Endothelial cell of umbilical vein (primary cell): Measurements from ENCODE around the gene WAC. TPM values are rescaled to one million over a fixed set of nuclear protein-coding genes. Genes with fewer than 3 reads are reported as not detected.

Source experiments
- BruUV-seq: library from RNA; stranded (reverse); fragments of 400-500 nt; replicated peaks from 2 replicates; lab custom pipeline; 2021; lab: Mats Ljungman, UMichigan
- CTCF ChIA-PET: fragments of 300-600, 350-600 bp; sonication (Branson Sonifier 250); formaldehyde crosslinking; loops from one replicate; lab custom pipeline; 2021; ENCODE audit warnings: antibody characterized with exemption, inconsistent platforms; lab: Charles Lee
- POLR2A ChIA-PET: fragments of 300-600, 350-600 bp; sonication (Branson Sonifier 250); formaldehyde crosslinking; loops from one replicate; lab custom pipeline; 2021; ENCODE audit warnings: antibody characterized with exemption, inconsistent platforms; lab: Charles Lee
- DNase-seq: peaks from one replicate; pipeline ENCODE4 v3.0.0-alpha.2; 2011; ENCODE audit warnings: low read depth, low spot score
- FAIRE-seq: peaks from 2 replicates; lab custom pipeline; 2011; peaks lifted over from hg19 to GRCh38; lab: Jason Lieb, UNC
- H2AFZ ChIP-seq: 2 replicates; pipeline ENCODE4 v1.6.0; 2012; ENCODE audit warnings: low read depth, low read length, control low read depth, inconsistent platforms
- H3K27ac ChIP-seq: 2 replicates; pipeline ENCODE4 v1.5.1; 2011; ENCODE audit warnings: low read depth, mild to moderate bottlenecking, control low read depth, low read length, moderate library complexity; ENCODE audit not compliant: insufficient read depth
- H3K27me3 ChIP-seq, 2 experiments: 2 replicates each; pipeline versions ENCODE4 v1.6.0 to v1.6.1; 2011; ENCODE audit warnings: low read length in 2 of 2, mixed read lengths in 1 of 2; ENCODE audit not compliant: control insufficient read depth in 2 of 2, insufficient read depth in 2 of 2
- H3K36me3 ChIP-seq, 2 experiments: 2 replicates in 1 of 2; 3 replicates in 1 of 2; pipeline ENCODE4 v1.5.1; 2011; ENCODE audit warnings: low read length in 2 of 2, mild to moderate bottlenecking in 1 of 2, moderate library complexity in 1 of 2; ENCODE audit not compliant: control insufficient read depth in 2 of 2, insufficient read depth in 2 of 2; ENCODE audit errors: extremely low read depth in 1 of 2
- H3K4me1 ChIP-seq: 3 replicates; pipeline ENCODE4 v1.5.1; 2011; ENCODE audit warnings: mild to moderate bottlenecking, low read length; ENCODE audit not compliant: control insufficient read depth, insufficient read depth; ENCODE audit errors: extremely low read depth
- H3K4me2 ChIP-seq: 2 replicates; pipeline ENCODE4 v1.6.1; 2011; ENCODE audit warnings: low read length, control low read depth, mixed read lengths; ENCODE audit not compliant: insufficient read depth
- H3K4me3 ChIP-seq, 3 experiments: fragments of 200-600 bp in 1 of 3; sonication (generic), shearing (Covaris generic) in 1 of 3; replicated peaks in 1 of 3; 2 replicates each; pipeline ENCODE4 v1.5.1; 2011 to 2016; ENCODE audit warnings: control low read depth in 3 of 3, low read length in 3 of 3, mild to moderate bottlenecking in 2 of 3, inconsistent platforms in 1 of 3, low read depth in 1 of 3, moderate library complexity in 1 of 3; ENCODE audit not compliant: insufficient read depth in 1 of 3
- H3K79me2 ChIP-seq: 2 replicates; pipeline ENCODE4 v1.6.0; 2012; ENCODE audit warnings: low read length, inconsistent platforms; ENCODE audit not compliant: control insufficient read depth, insufficient read depth
- H3K9ac ChIP-seq: replicated peaks from 2 replicates; pipeline ENCODE3; 2011; ENCODE audit warnings: low read length, control low read depth; ENCODE audit not compliant: insufficient read depth; ENCODE audit errors: extremely low read depth
- H3K9me1 ChIP-seq: replicated peaks from 3 replicates; pipeline ENCODE4 v1.6.0; 2011; ENCODE audit warnings: mild to moderate bottlenecking, low read length; ENCODE audit not compliant: control insufficient read depth, insufficient read depth; ENCODE audit errors: extremely low read depth
- H3K9me3 ChIP-seq: replicated peaks from 2 replicates; pipeline ENCODE4 v1.5.1; 2012; ENCODE audit warnings: low read length, inconsistent platforms; ENCODE audit not compliant: control insufficient read depth, insufficient read depth
- H4K20me1 ChIP-seq: replicated peaks from 2 replicates; pipeline ENCODE3; 2011; ENCODE audit warnings: mild to moderate bottlenecking, low read length; ENCODE audit not compliant: control insufficient read depth, insufficient read depth; ENCODE audit errors: extremely low read depth
- CTCF ChIP-seq, 2 donors: IDR thresholded peaks; 1 replicate in 1 of 2; 2 replicates in 1 of 2; pipeline ENCODE4 v1.5.1; 2011; ENCODE audit warnings: low read length in 2 of 2, mild to moderate bottlenecking in 2 of 2, moderate library complexity in 2 of 2, control low read depth in 1 of 2, inconsistent platforms in 1 of 2, low read depth in 1 of 2; ENCODE audit not compliant: insufficient read depth in 1 of 2; ENCODE audit errors: extremely low read depth in 1 of 2
- EZH2 ChIP-seq: IDR thresholded peaks from 2 replicates; pipeline ENCODE4 v1.6.1; 2012; ENCODE audit warnings: borderline replicate concordance, low read depth, mild to moderate bottlenecking, moderate library complexity, low read length, inconsistent platforms; ENCODE audit not compliant: severe bottlenecking
- FOS ChIP-seq: IDR thresholded peaks from 2 replicates; pipeline ENCODE4 v1.6.1; 2011; ENCODE audit warnings: mild to moderate bottlenecking, low read length, moderate library complexity, borderline replicate concordance; ENCODE audit not compliant: insufficient read depth
- GATA2 ChIP-seq: IDR thresholded peaks from 2 replicates; pipeline ENCODE4 v1.7.0; 2011; ENCODE audit warnings: low read depth, mild to moderate bottlenecking, moderate library complexity, mixed read lengths, low read length; ENCODE audit not compliant: insufficient read length, insufficient read depth
- JUN ChIP-seq: IDR thresholded peaks from 2 replicates; pipeline ENCODE4 v1.6.1; 2011; ENCODE audit warnings: borderline replicate concordance, low read depth; ENCODE audit not compliant: insufficient read length, insufficient read depth
- MAX ChIP-seq: IDR thresholded peaks from 2 replicates; pipeline ENCODE4 v1.6.1; 2011; ENCODE audit not compliant: insufficient read depth, insufficient read length
- MYC ChIP-seq: IDR thresholded peaks from one replicate; pipeline ENCODE4 v1.6.1; 2011; ENCODE audit warnings: mild to moderate bottlenecking, low read depth, low read length
- POLR2A ChIP-seq: IDR thresholded peaks from 2 replicates; pipeline ENCODE4 v1.6.1; 2012; ENCODE audit warnings: low read depth, mild to moderate bottlenecking, control low read depth, low read length
- POLR2AphosphoS5 ChIP-seq: IDR thresholded peaks from 2 replicates; pipeline ENCODE4 v1.6.1; 2012; ENCODE audit warnings: low read depth, mild to moderate bottlenecking, control low read depth, low read length, moderate library complexity; ENCODE audit not compliant: insufficient read depth
- dilution Hi-C: fragments of 300-500 bp; cut with MboI; formaldehyde crosslinking; loops from one replicate; pipeline ENCODE4 v1.15.0; 2019; ENCODE audit warnings: low sequenced_read_pairs; ENCODE audit not compliant: extremely low pct_ligation_motif_present
- intact Hi-C: fragments of 100-400 bp; cut with micrococcal nuclease; formaldehyde crosslinking; loops from one replicate; pipeline ENCODE4 v1.10.0; 2022
- polyA plus RNA-seq, 4 experiments: library from polyadenylated mRNA; depleted of rRNA in 3 of 4; stranded (reverse) in 3 of 4; unstranded in 1 of 4; fragments of >200 nt; gene quantifications; 2 replicates each; pipeline versions ENCODE4 v1.2.1 to v1.2.3, GENCODE V29; 2011 to 2012; ENCODE audit warnings: missing spikeins in 1 of 4
- total RNA-seq: library from RNA; stranded (reverse); gene quantifications from 2 replicates; pipeline ENCODE4 v1.2.3, GENCODE V29; 2021

Gene WAC
- total and polyA plus RNA-seq, 2 donors (not counting 3 experiments of a cell fraction or from before 2014, with no cell fraction given): 49.2 to 101 TPM

GRCh38 chr10:28631896-28632583 lies 99.1 kb downstream of the WAC start:
- H3K9ac ChIP-seq: no peak overlapping the region
- H3K79me2 ChIP-seq: no peaks in the 10 kb centered on the region
- FAIRE-seq (no peak), DNase-seq (no peak)
- H2AFZ ChIP-seq: no peak overlapping the region
- H3K36me3 ChIP-seq: no peaks in the 10 kb centered on the region
- intact Hi-C loops (no loop called here), dilution Hi-C loops (no loop called here)
- no peak overlapping the region for H3K4me3 ChIP-seq
- CTCF ChIA-PET: interaction anchor here (1.2 to 10.2 kb wide), 4 partner anchors 10 to 671 kb away, joined by 7 to 130 read pairs (median 8); no protein-coding TSS in a partner anchor
- POLR2A ChIA-PET: no interaction called here
- no peak overlapping the region for H3K4me2 ChIP-seq
- peaks cover 5 to 9% of the 10 kb centered on the region in 2 experiments for H3K27me3 ChIP-seq
- H3K9me1 ChIP-seq: no peaks in the 10 kb centered on the region
- no peak overlapping the region for H3K27ac ChIP-seq
- H4K20me1 ChIP-seq: no peaks in the 10 kb centered on the region
- no peaks in the 10 kb centered on the region for H3K9me3 ChIP-seq
- TF ChIP-seq CTCF (IDR thresholded peaks at IDR 0.05; ENCODE audit: extremely low read depth in 1 of 2, insufficient read depth in 1 of 2, low read depth in 1 of 2, low read length in 2 of 2) (no peak), GATA2 (no peak), POLR2A (no peak), POLR2AphosphoS5 (no peak), JUN (no peak), EZH2 (no peak), MAX (no peak), MYC (no peak), FOS (no peak)
- no peaks in the 10 kb centered on the region for H3K4me1 ChIP-seq
- no TSS peak for BruUV-seq
